B cell (primary cell): ENCODE results near the gene ORMDL3. TPM values are rescaled to one million over a fixed set of nuclear protein-coding genes. Genes with fewer than 3 reads are reported as not detected.

Experiments used
- ATAC-seq: fragments of 200-7000 bp; cut with Tn5 transposase; one replicate; pipeline ENCODE4 v1.10.0; 2021; ENCODE audit warnings: low read depth, mild to moderate bottlenecking, moderate number of reproducible peaks, moderate library complexity
- CTCF ChIA-PET: fragments of 350-600 bp; sonication (Branson Sonifier 250); formaldehyde crosslinking; loops from one replicate; lab custom pipeline; 2021; ENCODE audit warnings: antibody characterized with exemption, inconsistent platforms; lab: Charles Lee
- POLR2A ChIA-PET: fragments of 350-600 bp; sonication (Branson Sonifier 250); formaldehyde crosslinking; loops from one replicate; lab custom pipeline; 2021; ENCODE audit warnings: antibody characterized with exemption; lab: Charles Lee
- DNase-seq: peaks from one replicate; pipeline ENCODE4 v3.0.0; 2013
- H2AFZ ChIP-seq: 2 replicates; pipeline ENCODE4 v1.6.1; 2012; ENCODE audit warnings: mild to moderate bottlenecking, low read depth, low read length; ENCODE audit not compliant: insufficient read depth, poor library complexity, severe bottlenecking
- H3K27ac ChIP-seq, 2 donors: 1 replicate in 1 of 2; 2 replicates in 1 of 2; pipeline ENCODE4 v1.5.1; 2012 to 2013; ENCODE audit warnings: low read length in 2 of 2, mild to moderate bottlenecking in 2 of 2, moderate library complexity in 1 of 2
- H3K27me3 ChIP-seq, 4 experiments: fragments of 200-600 bp in 1 of 4; sonication (generic) in 1 of 4; replicated peaks in 1 of 4; 1 replicate in 2 of 4; 2 replicates in 2 of 4; pipeline versions ENCODE4 v1.6.1 to v1.7.0; 2013 to 2016; ENCODE audit warnings: low read length in 3 of 4, mild to moderate bottlenecking in 2 of 4, mixed read lengths in 1 of 4, moderate library complexity in 1 of 4; ENCODE audit not compliant: insufficient read depth in 4 of 4, control insufficient read depth in 3 of 4; ENCODE audit errors: control extremely low read depth in 1 of 4
- H3K36me3 ChIP-seq, 2 experiments: replicated peaks in 1 of 2; 1 replicate in 1 of 2; 2 replicates in 1 of 2; pipeline versions ENCODE4 v1.6.1 to v1.7.1; 2013; ENCODE audit warnings: low read length in 1 of 2; ENCODE audit not compliant: insufficient read depth in 2 of 2, control insufficient read depth in 1 of 2; ENCODE audit errors: control extremely low read depth in 1 of 2, extremely low read depth in 1 of 2
- H3K4me1 ChIP-seq, 2 donors: fragments of 200-600 bp in 1 of 2; sonication (generic) in 1 of 2; 1 replicate in 1 of 2; 2 replicates in 1 of 2; pipeline versions ENCODE4 v1.5.1 to v1.6.1; 2013 to 2017; ENCODE audit warnings: low read length in 2 of 2; ENCODE audit not compliant: control insufficient read depth in 2 of 2, insufficient read depth in 2 of 2
- H3K4me2 ChIP-seq: replicated peaks from 2 replicates; pipeline ENCODE3; 2012; ENCODE audit warnings: mild to moderate bottlenecking, low read depth, low read length; ENCODE audit not compliant: poor library complexity, severe bottlenecking
- H3K4me3 ChIP-seq, 5 experiments: fragments of 200-600 bp in 1 of 5; sonication (generic) in 1 of 5; 1 replicate in 3 of 5; 2 replicates in 2 of 5; pipeline versions ENCODE4 v1.5.1 to v1.7.0; 2011 to 2016; ENCODE audit warnings: low read length in 4 of 5, mild to moderate bottlenecking in 4 of 5, low read depth in 2 of 5, control low read depth in 1 of 5, moderate library complexity in 1 of 5; ENCODE audit not compliant: insufficient read depth in 1 of 5; ENCODE audit errors: control extremely low read depth in 1 of 5, extremely low read depth in 1 of 5
- H3K79me2 ChIP-seq: fragments of 200-600 bp; sonication (generic); one replicate; pipeline ENCODE4 v1.6.0; 2016; ENCODE audit warnings: low read length; ENCODE audit not compliant: control insufficient read depth, insufficient read depth
- H3K9ac ChIP-seq: fragments of 200-600 bp; sonication (generic); 2 replicates; pipeline ENCODE4 v1.6.1; 2017; ENCODE audit warnings: mild to moderate bottlenecking, low read length, moderate library complexity
- H3K9me3 ChIP-seq, 3 donors: one replicate each; pipeline versions ENCODE4 v1.6.1 to v1.7.1; 2013; ENCODE audit warnings: low read length in 2 of 3; ENCODE audit not compliant: control insufficient read depth in 2 of 3, insufficient read depth in 1 of 3; ENCODE audit errors: control extremely low read depth in 1 of 3
- H4K20me1 ChIP-seq: 2 replicates; pipeline ENCODE4 v1.6.0; 2012; ENCODE audit warnings: mild to moderate bottlenecking, low read length; ENCODE audit not compliant: insufficient read depth, control insufficient read depth, poor library complexity, severe bottlenecking
- H3K27ac Mint-ChIP-seq: one replicate; pipeline ENCODE4 v1.8.0; 2021; ENCODE audit warnings: mixed read lengths
- H3K27me3 Mint-ChIP-seq: one replicate; pipeline ENCODE4 v1.8.0; 2021; ENCODE audit warnings: mixed read lengths
- H3K4me1 Mint-ChIP-seq: one replicate; pipeline ENCODE4 v1.8.0; 2021; ENCODE audit warnings: mixed read lengths
- H3K4me3 Mint-ChIP-seq: one replicate; pipeline ENCODE4 v1.8.0; 2021; ENCODE audit warnings: mixed read lengths
- H3K9me3 Mint-ChIP-seq: one replicate; pipeline ENCODE4 v1.8.0; 2022; ENCODE audit warnings: mixed read lengths; ENCODE audit not compliant: insufficient read depth
- EZH2 ChIP-seq: IDR thresholded peaks from 2 replicates; pipeline ENCODE4 v1.6.1; 2012; ENCODE audit warnings: borderline replicate concordance, low read depth, mild to moderate bottlenecking, moderate library complexity, low read length; ENCODE audit not compliant: insufficient read depth, poor library complexity, severe bottlenecking
- WGBS: methylation state at CpG from one replicate; pipeline ENCODE4 v1.1.5; 2013; ENCODE audit warnings: missing lambda C conversion rate; ENCODE audit not compliant: insufficient coverage; 5-methylcytosine and 5-hydroxymethylcytosine counted together
- intact Hi-C: fragments of 100-400 bp; cut with micrococcal nuclease; formaldehyde crosslinking; loops from one replicate; pipeline ENCODE4 v1.10.0; 2022
- polyA plus RNA-seq: library from polyadenylated mRNA; depleted of rRNA; stranded (reverse); fragments of >200 nt; gene quantifications from 2 replicates; pipeline ENCODE4 v1.2.3, GENCODE V29; 2012
- total RNA-seq, 2 donors: library from RNA; stranded (reverse); fragments of 120-200 nt in 1 of 2; gene quantifications; 1 replicate in 1 of 2; 2 replicates in 1 of 2; pipeline versions ENCODE4 v1.2.3 to v1.2.4, GENCODE V29; 2013 to 2022
- TF ChIP-seq, protein P1 (sequence below): fragments of 200-600 bp; IDR thresholded peaks from one replicate; pipeline ENCODE4 v1.8.0; 2022; ENCODE audit warnings: antibody characterized with exemption, mild to moderate bottlenecking

The ORMDL3 gene
- total and polyA plus RNA-seq, 2 donors (not counting 1 experiment from before 2014, with no cell fraction given) = 51.8 to 90.6 TPM

GRCh38 chr17:39894681-39895376, 32.6 kb downstream of the ORMDL3 start:
- Histone ChIP-seq H4K20me1 (no peaks in the 10 kb centered on the region), H3K27me3 (no peaks in the 10 kb centered on the region), H3K4me3 (no peak overlapping the region), H3K27ac (peak overlapping the region; percentile 12 to 38), H3K4me1 (peaks cover 13 to 21% of the 10 kb centered on the region in 2 donors), H3K9ac (peak overlapping the region; percentile 20), H3K9me3 (no peaks in the 10 kb centered on the region), H3K79me2 (peaks cover 4% of the 10 kb centered on the region), H2AFZ (peak overlapping the region; percentile 24), H3K36me3 (no peaks in the 10 kb centered on the region), H3K4me2 (peak overlapping the region; percentile 29)
- Mint-ChIP-seq H3K4me3 (peak overlapping the region; percentile 1), H3K27ac (peak overlapping the region; percentile 8), H3K9me3 (no peaks in the 10 kb centered on the region), H3K27me3 (peaks cover 5% of the 10 kb centered on the region), H3K4me1 (peaks cover 13% of the 10 kb centered on the region)
- ChIA-PET POLR2A (no interaction called here), CTCF (interaction anchor here (0.7 to 1.6 kb wide), 3 partner anchors 22 to 63 kb away, joined by 3 to 5 read pairs (median 4); no protein-coding TSS in a partner anchor)
- ATAC-seq (no peak), DNase-seq (no peak)
- no peak for TF ChIP-seq EZH2
- TF ChIP-seq, protein P1, sequence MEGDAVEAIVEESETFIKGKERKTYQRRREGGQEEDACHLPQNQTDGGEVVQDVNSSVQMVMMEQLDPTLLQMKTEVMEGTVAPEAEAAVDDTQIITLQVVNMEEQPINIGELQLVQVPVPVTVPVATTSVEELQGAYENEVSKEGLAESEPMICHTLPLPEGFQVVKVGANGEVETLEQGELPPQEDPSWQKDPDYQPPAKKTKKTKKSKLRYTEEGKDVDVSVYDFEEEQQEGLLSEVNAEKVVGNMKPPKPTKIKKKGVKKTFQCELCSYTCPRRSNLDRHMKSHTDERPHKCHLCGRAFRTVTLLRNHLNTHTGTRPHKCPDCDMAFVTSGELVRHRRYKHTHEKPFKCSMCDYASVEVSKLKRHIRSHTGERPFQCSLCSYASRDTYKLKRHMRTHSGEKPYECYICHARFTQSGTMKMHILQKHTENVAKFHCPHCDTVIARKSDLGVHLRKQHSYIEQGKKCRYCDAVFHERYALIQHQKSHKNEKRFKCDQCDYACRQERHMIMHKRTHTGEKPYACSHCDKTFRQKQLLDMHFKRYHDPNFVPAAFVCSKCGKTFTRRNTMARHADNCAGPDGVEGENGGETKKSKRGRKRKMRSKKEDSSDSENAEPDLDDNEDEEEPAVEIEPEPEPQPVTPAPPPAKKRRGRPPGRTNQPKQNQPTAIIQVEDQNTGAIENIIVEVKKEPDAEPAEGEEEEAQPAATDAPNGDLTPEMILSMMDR = no peak
- no CpG with 5 or more reads among the region's 3 CpGs for WGBS
- intact Hi-C loops = no loop called here

- H3K27ac ChIP-seq = no peak overlapping the region
- Mint-ChIP-seq H3K27ac (no peak overlapping the region), H3K4me3 (no peak overlapping the region), H3K9me3 (no peaks in the 10 kb centered on the region), H3K27me3 (peaks cover 5% of the 10 kb centered on the region), H3K4me1 (peaks cover 8% of the 10 kb centered on the region)
- no peak overlapping the region for H3K9ac ChIP-seq
- DNase-seq = no peak
- ChIA-PET POLR2A (interaction anchor here (1.1 kb wide), 1 partner anchor 92 kb away, joined by 3 read pairs; no protein-coding TSS in a partner anchor), CTCF (interaction anchor here (1.7 kb wide), 1 partner anchor 16 kb away, joined by 4 read pairs; no protein-coding TSS in a partner anchor)
- H3K4me2 ChIP-seq = no peak overlapping the region
- H3K27me3 ChIP-seq = no peaks in the 10 kb centered on the region
- H4K20me1 ChIP-seq = no peaks in the 10 kb centered on the region
- no peak overlapping the region for H2AFZ ChIP-seq
- WGBS = no CpG with 5 or more reads among the region's 2 CpGs
- TF ChIP-seq, protein P1 = no peak
- TF ChIP-seq EZH2 = no peak
- H3K4me1 ChIP-seq = peaks cover 4 to 12% of the 10 kb centered on the region in 2 donors
- no peak overlapping the region for H3K4me3 ChIP-seq
- peaks cover 4% of the 10 kb centered on the region for H3K79me2 ChIP-seq
- ATAC-seq = no peak
- no peaks in the 10 kb centered on the region for H3K36me3 ChIP-seq
- no peaks in the 10 kb centered on the region for H3K9me3 ChIP-seq
- intact Hi-C loops = no loop called here
Observed at GRCh38 chr17:39889200-39889599, 38.2 kb downstream of the ORMDL3 start.
